Calu3 (cell line): ENCODE measurements around the gene CAPZA2. TPM values are rescaled to one million over a fixed set of nuclear protein-coding genes. Genes with fewer than 3 reads are reported as not detected.

Experiments
- BruUV-seq: library from RNA; stranded (reverse); fragments of 400-500 nt; replicated peaks from 2 replicates; lab custom pipeline; 2021; lab: Mats Ljungman, UMichigan
- CTCF ChIA-PET: fragments of 300-600 bp; sonication (Branson Sonifier 250); formaldehyde crosslinking; loops from one replicate; lab custom pipeline; 2022; ENCODE audit warnings: antibody characterized with exemption; lab: Charles Lee
- DNase-seq: peaks from one replicate; pipeline ENCODE4 v3.0.0; 2022
- H3K27ac Mint-ChIP-seq: one replicate; pipeline ENCODE4 v1.8.0; 2022; ENCODE audit warnings: mixed read lengths; ENCODE audit not compliant: unreplicated experiment
- H3K27me3 Mint-ChIP-seq: one replicate; pipeline ENCODE4 v1.8.0; 2022; ENCODE audit warnings: mixed read lengths; ENCODE audit not compliant: unreplicated experiment
- H3K36me3 Mint-ChIP-seq: one replicate; pipeline ENCODE4 v1.8.0; 2022; ENCODE audit warnings: mild to moderate bottlenecking, moderate library complexity, mixed read lengths; ENCODE audit not compliant: insufficient read depth, unreplicated experiment
- H3K4me1 Mint-ChIP-seq: one replicate; pipeline ENCODE4 v1.8.0; 2022; ENCODE audit warnings: mild to moderate bottlenecking, low read depth, mixed read lengths; ENCODE audit not compliant: unreplicated experiment
- H3K4me3 Mint-ChIP-seq: one replicate; pipeline ENCODE4 v1.8.0; 2022; ENCODE audit warnings: mild to moderate bottlenecking, low read depth, moderate library complexity, mixed read lengths; ENCODE audit not compliant: unreplicated experiment
- H3K9me3 Mint-ChIP-seq: one replicate; pipeline ENCODE4 v1.8.0; 2022; ENCODE audit warnings: low read depth, mixed read lengths; ENCODE audit not compliant: unreplicated experiment
- CTCF ChIP-seq: fragments of 200-600 bp; IDR thresholded peaks from one replicate; pipeline ENCODE4 v1.8.0; 2022; ENCODE audit warnings: antibody characterized with exemption; ENCODE audit not compliant: unreplicated experiment
- intact Hi-C: fragments of 100-400 bp; cut with micrococcal nuclease; formaldehyde crosslinking; loops from one replicate; pipeline ENCODE4 v1.10.0; 2022; ENCODE audit not compliant: unreplicated experiment
- total RNA-seq: library from RNA; stranded (reverse); gene quantifications from 2 replicates; pipeline ENCODE4 v1.2.3, GENCODE V29; 2022

The CAPZA2 gene
- total RNA-seq, 1 experiment from 2014 or later: 209 TPM

- H3K9me3 Mint-ChIP-seq: no peaks in the 10 kb centered on the region
- no peak overlapping the region for H3K27ac Mint-ChIP-seq
- no TSS peak for BruUV-seq
- peaks cover 34% of the 10 kb centered on the region for H3K36me3 Mint-ChIP-seq
- DNase-seq: no peak
- no peaks in the 10 kb centered on the region for H3K4me1 Mint-ChIP-seq
- H3K27me3 Mint-ChIP-seq: no peaks in the 10 kb centered on the region
- intact Hi-C loops: no loop called here
- CTCF ChIA-PET: interaction anchor here (0.7 kb wide), 1 partner anchor 815 kb away, joined by 9 read pairs; no protein-coding TSS in a partner anchor
- no peak for TF ChIP-seq CTCF
- H3K4me3 Mint-ChIP-seq: no peak overlapping the region
Measured at GRCh38 chr7:116902867-116903266, 40.5 kb downstream of the CAPZA2 start.

GRCh38 chr7:116906391-116906790, 44.0 kb downstream of the CAPZA2 start:
- Mint-ChIP-seq H3K27ac (no peak overlapping the region), H3K4me3 (no peak overlapping the region), H3K9me3 (no peaks in the 10 kb centered on the region), H3K27me3 (no peaks in the 10 kb centered on the region), H3K4me1 (no peaks in the 10 kb centered on the region), H3K36me3 (peaks cover 16% of the 10 kb centered on the region)
- CTCF ChIA-PET: no interaction called here
- intact Hi-C loops: no loop called here
- no peak for DNase-seq
- no peak for TF ChIP-seq CTCF
- BruUV-seq: no TSS peak

- intact Hi-C loops: no loop called here
- CTCF ChIA-PET: no interaction called here
Measured at GRCh38 chr7:116910383-116910782, 48.0 kb downstream of the CAPZA2 start.

GRCh38 chr7:116911801-116912200, 49.4 kb downstream of the CAPZA2 start:
- Mint-ChIP-seq H3K36me3 (peaks cover 33% of the 10 kb centered on the region), H3K27ac (no peak overlapping the region), H3K9me3 (no peaks in the 10 kb centered on the region), H3K4me3 (no peak overlapping the region), H3K27me3 (no peaks in the 10 kb centered on the region), H3K4me1 (no peaks in the 10 kb centered on the region)
- no TSS peak for BruUV-seq
- no peak for DNase-seq
- intact Hi-C loops: no loop called here
- CTCF ChIA-PET: no interaction called here
- TF ChIP-seq CTCF: no peak

More at GRCh38 chr7:116910383-116910782, 48.0 kb downstream of the CAPZA2 start:
- Mint-ChIP-seq H3K4me3 (no peak overlapping the region), H3K9me3 (no peaks in the 10 kb centered on the region), H3K4me1 (no peaks in the 10 kb centered on the region), H3K36me3 (peaks cover 25% of the 10 kb centered on the region), H3K27me3 (no peaks in the 10 kb centered on the region), H3K27ac (no peak overlapping the region)
- no TSS peak for BruUV-seq
- TF ChIP-seq CTCF: no peak
- no peak for DNase-seq
